Fibroblast of upper back skin (primary cell): Measurements from ENCODE around the gene C4A.
"Not testable (repeated sequence)": the region's sequence is repeated elsewhere in the genome, so short reads cannot be mapped to it uniquely, and the experiment has no call there.

Experiments used
- DNase-seq: peaks from one replicate; pipeline ENCODE4 v3.0.0-alpha.2; 2013

Gene C4A

DNA sequence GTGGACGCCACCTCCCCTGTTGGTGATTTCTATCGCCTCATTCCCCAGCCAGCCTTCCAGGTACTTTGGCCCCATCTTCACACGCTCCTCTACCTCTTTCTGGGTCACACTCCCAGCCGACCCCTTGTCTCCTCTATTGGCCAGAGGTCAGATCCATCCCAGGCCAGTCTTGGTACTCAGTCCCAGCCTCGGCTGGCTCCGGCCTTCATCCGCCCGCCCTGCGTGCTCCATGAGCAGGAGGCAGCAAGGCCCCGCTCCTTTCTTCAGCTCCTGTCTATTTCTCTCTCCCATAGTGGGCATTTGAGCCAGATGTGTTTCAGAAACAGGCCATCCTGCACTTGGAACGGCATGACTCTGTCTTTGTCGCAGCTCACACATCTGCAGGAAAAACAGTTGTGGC lies 20.2 kb upstream of the C4A start:
- no peak for DNase-seq

DNA sequence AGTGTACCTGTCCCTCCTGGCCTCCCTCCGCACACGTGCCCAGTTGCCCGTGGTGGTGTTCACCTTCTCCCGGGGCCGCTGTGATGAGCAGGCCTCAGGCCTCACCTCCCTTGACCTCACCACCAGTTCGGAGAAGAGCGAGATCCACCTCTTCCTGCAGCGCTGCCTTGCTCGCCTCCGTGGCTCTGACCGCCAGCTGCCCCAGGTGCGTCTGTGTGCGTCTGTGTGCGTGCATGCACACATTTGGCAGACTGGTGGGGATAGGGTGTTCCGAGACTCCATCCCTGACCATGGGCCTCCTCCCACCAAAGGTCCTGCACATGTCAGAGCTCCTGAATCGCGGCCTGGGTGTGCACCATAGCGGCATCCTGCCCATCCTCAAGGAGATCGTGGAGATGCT lies 17.9 kb upstream of the C4A start:
- no peak for DNase-seq

- DNase-seq: no peak
Observed at GRCh38 chr6:31965700-31966099, 16.2 kb upstream of the C4A start.

DNA sequence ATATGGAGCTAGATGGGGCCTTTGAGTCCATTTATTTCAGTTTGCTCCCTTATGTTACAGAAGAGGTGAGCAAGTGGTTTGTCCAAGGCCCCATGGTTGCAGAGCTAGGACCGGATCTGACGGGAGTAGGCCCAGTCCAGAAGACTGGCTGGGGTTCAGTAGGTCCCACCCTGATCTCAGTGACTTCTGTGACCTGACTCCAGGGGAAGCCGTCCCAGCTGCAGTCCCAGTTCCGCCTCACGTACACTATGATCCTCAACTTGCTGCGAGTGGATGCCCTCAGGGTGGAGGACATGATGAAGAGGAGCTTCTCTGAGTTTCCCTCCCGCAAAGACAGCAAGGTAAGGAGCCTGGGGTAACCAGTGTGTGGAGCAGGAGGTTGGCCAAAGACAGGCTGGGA lies 15.4 kb upstream of the C4A start:
- no peak for DNase-seq

GRCh38 chr6:31966997-31967925 lies 14.6 kb upstream of the C4A start:
- DNase-seq: no peak

- DNase-seq: no peak
Observed at GRCh38 chr6:31967926-31968320, 13.9 kb upstream of the C4A start.

DNA sequence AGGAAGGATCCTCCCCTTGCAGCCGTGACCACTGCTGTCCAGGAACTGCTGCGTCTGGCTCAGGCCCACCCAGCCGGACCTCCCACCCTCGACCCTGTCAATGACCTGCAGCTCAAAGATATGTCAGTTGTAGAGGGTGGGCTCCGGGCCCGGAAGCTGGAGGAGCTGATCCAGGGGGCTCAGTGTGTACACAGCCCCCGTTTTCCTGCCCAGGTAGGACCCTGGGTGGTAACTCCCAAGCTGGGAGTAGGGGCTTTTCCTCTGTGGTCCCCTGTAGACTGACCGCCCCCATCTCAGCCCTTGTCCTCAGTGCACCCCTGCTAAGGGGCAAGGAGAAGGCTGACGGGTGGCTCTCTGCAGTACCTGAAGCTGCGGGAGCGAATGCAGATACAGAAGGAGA lies 13.5 kb upstream of the C4A start:
- no peak for DNase-seq

DNA sequence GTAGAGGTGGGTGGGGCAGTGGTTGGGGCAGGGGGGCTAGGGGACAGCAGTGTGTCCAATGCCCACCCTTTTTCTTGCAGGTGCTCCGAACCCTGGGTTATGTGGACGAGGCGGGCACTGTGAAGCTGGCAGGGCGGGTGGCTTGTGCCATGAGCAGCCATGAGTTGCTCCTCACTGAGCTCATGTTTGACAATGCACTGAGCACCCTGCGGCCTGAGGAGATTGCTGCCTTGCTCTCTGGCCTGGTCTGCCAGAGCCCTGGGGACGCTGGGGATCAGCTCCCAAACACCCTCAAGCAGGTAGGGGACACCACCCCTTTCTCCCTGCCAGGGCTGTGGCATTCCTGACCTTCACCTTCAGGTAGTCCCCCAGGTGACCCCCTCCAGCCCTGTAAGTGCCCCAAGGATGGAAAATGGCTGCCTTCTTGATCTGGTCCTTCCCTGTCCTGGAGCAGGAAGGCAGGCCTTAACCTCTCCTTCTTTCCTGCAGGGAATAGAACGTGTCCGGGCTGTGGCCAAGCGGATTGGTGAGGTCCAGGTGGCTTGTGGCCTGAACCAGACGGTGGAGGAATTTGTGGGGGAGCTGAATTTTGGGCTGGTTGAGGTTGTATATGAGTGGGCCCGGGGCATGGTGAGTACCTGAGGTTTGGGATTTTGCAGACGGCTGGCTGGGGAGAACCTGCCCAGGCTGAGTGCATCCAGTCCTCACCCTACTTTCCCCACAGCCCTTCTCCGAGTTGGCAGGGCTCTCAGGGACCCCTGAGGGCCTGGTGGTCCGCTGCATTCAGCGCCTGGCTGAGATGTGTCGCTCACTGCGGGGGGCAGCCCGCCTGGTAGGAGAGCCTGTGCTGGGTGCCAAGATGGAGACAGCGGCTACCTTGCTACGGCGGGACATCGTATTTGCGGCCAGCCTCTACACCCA lies 12.8 kb upstream of the C4A start:
- no peak for DNase-seq

DNA sequence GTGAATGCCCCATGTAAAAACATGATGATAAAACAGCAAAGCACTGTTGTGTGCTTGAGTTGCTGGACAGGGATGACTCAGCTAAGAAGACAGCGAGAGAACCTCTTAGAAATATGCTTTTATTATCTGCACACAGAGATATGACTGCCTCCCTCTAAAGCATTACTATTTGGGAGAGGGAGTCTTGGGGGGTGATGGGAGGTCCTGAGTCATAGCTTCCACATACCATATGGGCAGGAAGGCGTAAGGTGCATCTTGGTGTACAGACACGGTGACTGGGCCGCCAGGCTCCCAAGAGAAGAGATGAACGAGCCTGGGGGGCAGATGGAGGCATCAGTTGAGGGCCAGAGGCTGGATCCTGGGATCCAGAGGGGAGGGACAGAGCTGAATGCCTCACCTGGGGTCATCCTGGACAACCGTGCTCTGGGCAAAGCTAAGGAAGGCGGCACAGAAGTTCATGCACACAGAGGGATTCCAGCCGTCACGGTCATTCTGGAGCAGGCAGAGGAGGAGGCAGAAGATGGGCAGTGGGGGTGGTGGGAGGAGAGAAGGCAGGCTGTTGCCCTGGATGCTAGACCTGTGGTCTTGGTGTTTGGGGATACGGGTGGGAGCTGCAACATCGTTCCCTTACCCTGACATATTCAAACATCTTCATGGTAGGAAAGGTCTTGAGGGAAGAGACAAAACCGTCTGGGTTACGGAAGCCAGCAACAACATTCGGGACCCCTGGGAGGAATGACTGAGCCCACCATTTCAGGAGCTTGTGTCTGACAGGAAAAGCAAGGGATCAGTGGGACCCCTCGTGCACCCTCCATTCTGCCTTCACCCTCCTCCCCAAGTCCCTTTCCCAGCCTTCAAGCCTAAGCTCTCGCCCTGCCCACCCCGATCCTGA lies 11.9 kb upstream of the C4A start:
- peak; percentile 10 for DNase-seq

DNA sequence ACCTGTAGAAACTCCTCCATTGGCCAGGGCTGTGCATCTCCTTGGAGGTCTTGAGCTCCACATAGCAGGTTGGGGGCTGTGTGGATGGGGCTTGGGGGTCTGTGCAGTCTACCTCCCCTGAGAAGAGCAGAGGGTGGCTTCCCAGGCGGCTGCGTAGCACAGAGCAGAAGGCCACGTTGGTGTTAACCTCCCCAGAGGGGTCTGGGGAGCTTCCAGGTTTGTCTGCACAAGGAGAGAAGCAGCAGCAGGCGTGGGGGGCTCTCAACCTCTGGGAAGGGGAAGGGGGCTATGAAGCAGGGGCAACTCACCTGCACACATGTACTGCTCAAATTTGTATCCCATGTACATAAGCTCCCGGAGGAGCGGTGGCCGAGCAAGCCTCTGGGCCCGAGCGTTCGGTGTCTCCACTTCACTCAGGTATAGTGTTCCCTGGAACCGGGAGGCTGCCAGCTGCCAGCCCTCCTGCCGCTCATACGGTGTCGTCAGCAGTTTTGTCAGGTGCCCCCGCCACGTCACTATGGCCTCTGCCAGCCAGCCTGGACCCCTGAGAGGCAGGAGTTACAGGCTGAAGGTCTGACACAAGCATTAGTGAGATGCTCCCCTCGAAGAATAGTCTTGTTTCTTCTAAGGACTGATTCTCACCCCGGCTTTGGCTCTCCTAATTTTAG lies 11.1 kb upstream of the C4A start:
- DNase-seq: no peak

DNA sequence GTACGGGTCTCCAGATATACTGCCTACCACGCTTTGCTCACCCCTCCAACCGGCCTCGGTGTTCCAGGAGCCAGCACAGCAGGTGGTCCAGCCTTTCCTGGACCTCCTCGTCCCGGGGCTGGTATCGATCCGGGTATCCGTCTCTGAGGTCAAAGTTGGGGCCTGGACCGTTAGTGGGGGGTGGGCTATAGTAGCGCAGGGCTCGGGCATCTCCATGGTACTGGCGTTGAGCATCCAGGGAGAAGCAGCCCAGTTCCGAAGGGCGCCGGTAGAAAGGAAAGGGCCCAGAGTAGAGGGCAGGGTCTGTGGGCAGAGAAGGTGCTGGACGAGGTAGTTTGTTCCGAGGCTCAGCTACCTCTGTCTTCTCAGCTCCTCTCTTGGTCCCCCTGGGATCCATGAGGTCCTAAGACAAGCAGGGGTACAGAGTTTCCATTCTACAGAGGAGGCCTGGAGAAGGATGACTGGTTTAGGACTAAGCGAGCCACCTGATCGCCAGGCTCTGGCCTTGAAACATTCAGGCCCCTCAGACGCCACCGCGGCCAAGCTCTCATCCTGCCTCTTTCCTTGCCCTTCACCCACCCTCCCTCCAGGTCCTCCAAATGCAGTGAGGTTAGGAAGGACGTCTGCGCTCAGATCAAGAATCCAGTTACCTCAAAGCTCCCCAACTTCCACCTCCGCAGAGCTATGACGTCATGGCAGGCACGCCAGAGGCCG lies 10.4 kb upstream of the C4A start:
- DNase-seq: no peak

- DNase-seq: peak; percentile 99
Observed at GRCh38 chr6:31971993-31972708, 9.7 kb upstream of the C4A start, which contains the start of gene DXO. Gene DXO, minus strand, starts transcription at chr6:31972138. Its CDS starts 463 bp downstream, at chr6:31971675.

DNA sequence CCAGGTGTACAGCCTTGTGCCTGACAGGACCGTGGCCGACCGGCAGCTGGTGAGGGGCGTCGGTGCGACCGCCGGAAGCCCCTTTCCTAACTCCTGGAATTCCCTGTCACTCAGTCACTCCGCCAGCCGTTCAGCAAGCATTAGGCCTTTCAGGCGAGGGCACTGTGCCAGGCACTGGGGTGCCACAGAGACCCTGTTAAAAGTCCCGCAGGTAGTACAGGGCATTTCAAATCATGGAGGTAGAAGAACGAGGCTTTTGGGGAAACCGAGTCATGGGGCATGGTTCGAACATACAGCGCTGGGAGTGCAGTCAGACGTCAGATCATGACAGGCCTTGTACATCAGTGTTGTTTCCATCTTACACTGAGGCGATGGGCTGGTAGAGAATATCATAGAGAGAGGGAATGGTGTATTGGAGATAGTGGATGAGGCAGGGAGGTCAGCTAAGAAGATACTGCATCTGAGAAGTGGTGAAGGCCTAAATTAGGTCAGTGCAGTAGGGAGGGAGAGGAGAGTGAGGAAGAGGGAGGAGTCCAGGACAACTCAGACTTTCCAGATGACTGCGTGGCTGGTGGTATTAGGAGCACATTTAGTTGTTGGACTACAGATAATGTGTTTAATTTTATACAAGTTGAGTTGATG lies 9.0 kb upstream of the C4A start:
- peak; percentile 26 for DNase-seq

DNA sequence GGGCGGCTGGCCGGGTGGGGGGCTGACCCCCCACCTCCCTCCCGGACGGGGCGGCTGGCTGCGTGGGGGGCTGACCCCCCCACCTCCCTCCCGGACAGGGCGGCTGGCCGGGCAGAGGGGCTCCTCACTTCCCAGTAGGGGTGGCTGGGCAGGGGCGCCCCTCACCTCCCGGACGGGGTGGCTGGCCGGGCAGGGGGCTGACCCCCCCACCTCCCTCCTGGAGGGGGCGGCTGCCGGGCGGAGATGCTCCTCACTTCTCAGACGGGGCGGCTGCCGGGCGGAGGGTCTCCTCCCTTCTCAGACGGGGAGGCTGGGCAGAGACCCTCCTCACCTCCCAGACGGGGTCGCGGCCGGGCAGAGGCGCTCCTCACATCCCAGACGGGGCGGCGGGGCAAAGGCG lies 5.8 kb upstream of the C4A start:
- not testable (repeated sequence) for DNase-seq

DNA sequence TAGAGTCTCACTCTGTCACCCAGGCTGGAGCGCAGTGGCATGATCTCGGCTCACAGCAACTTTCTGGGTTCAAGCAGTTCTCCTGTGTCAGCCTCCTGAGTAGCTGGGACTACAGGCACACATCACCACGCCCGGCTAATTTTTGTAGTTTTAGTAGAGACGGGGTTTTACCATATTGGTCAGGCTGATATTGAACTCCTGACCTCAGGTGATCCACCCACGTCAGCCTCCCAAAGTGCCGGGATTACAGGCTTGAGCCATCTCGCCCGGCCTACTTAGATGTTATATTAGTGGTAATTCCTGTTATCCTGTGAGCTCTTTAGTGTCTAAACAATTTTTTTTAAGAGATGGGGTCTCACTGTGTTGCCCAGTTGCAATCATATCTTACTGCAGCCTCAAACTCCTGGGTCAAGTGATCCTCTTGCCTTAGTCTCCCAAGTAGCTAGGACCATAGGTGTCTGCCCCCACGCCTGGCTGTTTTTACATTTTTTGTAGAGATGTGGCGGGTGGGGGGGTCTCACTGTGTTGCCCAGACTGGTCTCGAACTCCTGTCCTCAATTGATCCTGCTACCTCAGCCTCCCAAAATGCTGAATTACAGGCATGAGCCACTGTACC lies 3.9 kb upstream of the C4A start:
- DNase-seq: no peak

DNA sequence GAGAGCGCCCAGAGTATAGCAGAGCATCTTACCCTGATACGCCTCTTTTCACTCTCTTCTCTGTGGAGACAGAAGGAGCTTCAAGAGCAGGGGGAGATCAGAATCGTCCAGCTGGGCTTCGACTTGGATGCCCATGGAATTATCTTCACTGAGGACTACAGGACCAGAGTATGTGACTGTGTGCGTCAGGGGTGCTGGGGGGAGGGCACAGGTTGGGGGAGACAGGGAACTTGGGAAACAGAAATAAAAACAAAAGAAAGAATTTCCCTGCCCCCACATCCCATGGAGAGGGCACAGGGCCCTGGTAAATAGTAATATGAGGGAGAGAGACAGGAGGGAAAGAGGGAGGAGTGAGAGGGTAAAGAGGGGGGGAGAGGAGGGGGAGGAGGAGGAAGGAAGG lies 3.0 kb upstream of the C4A start:
- DNase-seq: no peak

GRCh38 chr6:31979238-31979898 lies 2.5 kb upstream of the C4A start:
- DNase-seq: no peak

GRCh38 chr6:31980195-31980876 lies 1.5 kb upstream of the C4A start:
- DNase-seq: not testable (repeated sequence)

GRCh38 chr6:31980998-31981397 lies 859 bp upstream of the C4A start:
- DNase-seq: not testable (repeated sequence)
